GM13976 (cell line): ENCODE results near the gene DPP6.

Experiments
- DNase-seq: peaks from one replicate; pipeline ENCODE4 v3.0.0; 2012; ENCODE audit warnings: low spot score
- CTCF ChIP-seq: IDR thresholded peaks from 2 replicates; pipeline ENCODE4 v1.5.1; 2012; ENCODE audit warnings: borderline replicate concordance, mild to moderate bottlenecking; ENCODE audit not compliant: insufficient read depth; ENCODE audit errors: extremely low read depth, missing control alignments, control extremely low read depth
- in situ Hi-C: fragments of 300-500 bp; cut with MboI; formaldehyde crosslinking; loops from one replicate; pipeline ENCODE4 v1.12.0; 2022; ENCODE audit warnings: low sequenced_read_pairs, mixed read lengths, inconsistent platforms; ENCODE audit not compliant: unreplicated experiment

DPP6 gene

GRCh38 chr7:154882931-154883474 is 830.8 kb downstream of the DPP6 start:
- in situ Hi-C loops, result no loop called here
- DNase-seq, result no peak
- no peak for TF ChIP-seq CTCF

- in situ Hi-C loops, result no loop called here
- TF ChIP-seq CTCF, result no peak
- DNase-seq, result no peak
Measured at GRCh38 chr7:154884348-154884920, 832.2 kb downstream of the DPP6 start.

- TF ChIP-seq CTCF, result no peak
- in situ Hi-C loops, result no loop called here
- DNase-seq, result no peak
Measured at GRCh38 chr7:154886591-154886990, 834.4 kb downstream of the DPP6 start.

GRCh38 chr7:154888690-154889089 is 836.5 kb downstream of the DPP6 start:
- TF ChIP-seq CTCF, result no peak
- in situ Hi-C loops, result no loop called here
- DNase-seq, result no peak

GRCh38 chr7:154892459-154892858 is 840.3 kb downstream of the DPP6 start:
- no peak for TF ChIP-seq CTCF
- DNase-seq, result no peak
- in situ Hi-C loops, result no loop called here

- in situ Hi-C loops, result no loop called here
- DNase-seq, result no peak
- no peak for TF ChIP-seq CTCF
Measured at GRCh38 chr7:154896076-154896475, 843.9 kb downstream of the DPP6 start.
